HG03354 (cell line): ENCODE data around the gene SPINK2.

Experiments
- ATAC-seq: cut with Tn5 transposase; IDR thresholded peaks from one replicate; pipeline ENCODE4 v1.9.1; 2021; ENCODE audit warnings: mild to moderate bottlenecking; ENCODE audit not compliant: unreplicated experiment, poor library complexity, severe bottlenecking

The SPINK2 gene, protein sequence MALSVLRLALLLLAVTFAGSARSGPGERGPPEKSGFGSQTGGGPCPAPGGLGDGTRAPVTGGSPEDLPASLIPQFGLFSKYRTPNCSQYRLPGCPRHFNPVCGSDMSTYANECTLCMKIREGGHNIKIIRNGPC

DNA sequence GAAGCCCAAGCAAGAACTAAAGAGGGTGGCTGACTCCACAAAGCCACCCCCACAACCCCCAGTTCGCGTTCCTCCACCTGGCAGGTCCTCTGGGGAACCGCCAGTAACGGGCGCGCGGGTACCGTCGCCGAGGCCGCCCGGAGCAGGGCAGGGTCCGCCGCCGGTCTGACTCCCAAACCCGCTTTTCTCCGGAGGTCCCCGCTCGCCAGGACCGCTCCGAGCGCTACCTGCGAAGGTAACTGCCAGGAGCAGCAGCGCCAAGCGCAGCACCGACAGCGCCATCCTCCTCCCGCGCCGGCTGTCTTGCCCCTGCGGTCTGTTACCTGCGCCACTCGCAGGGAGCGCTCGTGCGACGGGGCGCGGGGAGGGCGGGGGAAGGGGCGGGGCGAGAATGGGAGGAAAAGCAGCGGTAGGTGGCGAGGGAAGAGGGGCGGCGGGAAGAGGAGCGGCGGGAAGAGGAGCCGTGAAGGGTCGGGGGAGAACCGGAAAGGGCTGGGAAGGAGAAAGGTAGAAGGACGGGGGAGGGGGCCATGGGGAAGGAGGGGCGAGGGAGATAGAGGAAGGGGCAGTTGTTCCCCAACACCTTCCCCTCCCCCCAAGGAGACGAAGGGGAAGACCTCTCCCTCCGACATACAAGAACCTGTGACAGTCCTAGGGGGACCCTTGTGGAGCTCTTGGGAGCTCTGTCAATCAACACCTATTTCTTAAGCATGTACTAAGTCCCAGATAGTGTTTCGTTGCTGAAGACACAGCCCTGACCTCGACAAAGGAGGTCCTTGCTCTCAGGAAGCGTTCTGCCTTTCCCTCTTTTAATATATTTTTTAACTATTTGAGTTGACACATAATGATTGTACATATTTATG lies at the start of gene SPINK2:
Gene SPINK2 (minus strand): TSS at position 321 of the 863 bp plus-strand sequence. CDS start 39 bp downstream, at position 282.
- peak; percentile 56 for ATAC-seq

- no peak for ATAC-seq
Observed at GRCh38 chr4:56870946-56871345, 49.4 kb upstream of the SPINK2 start.

DNA sequence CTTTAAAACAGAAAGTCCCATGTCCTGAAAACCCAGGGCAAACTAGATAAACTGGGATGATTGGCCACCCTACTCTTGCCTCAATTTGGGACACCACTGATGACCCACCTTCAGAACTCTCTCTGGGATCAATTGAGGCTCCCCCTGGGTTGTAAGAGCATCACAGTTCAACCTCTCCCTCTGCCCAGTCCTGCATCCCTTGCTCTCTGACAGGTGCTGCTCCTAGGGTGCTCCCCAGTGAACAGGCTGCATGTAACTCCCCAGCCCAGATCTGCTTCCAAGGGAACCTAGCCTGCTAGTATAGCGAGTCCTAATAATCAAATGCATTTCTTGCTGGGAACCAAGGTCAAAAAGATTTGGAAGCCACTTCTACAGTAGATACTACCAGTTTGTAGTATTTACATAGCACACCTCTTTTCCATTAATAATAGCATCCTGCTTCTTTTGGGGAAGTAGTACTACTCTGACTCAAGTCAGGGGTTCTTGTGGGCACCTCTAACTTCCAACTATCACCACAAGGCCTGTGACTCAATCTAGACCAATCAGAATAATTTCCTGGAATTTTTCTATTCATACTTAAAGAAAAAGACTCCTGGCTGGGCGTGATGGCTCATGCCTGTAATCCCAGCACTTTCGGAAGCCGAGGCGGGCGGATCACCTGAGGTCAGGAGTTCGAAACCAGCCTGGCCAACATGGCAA lies 42.1 kb upstream of the SPINK2 start:
- ATAC-seq: no peak

- no peak for ATAC-seq
Observed at GRCh38 chr4:56861360-56861759, 39.9 kb upstream of the SPINK2 start.

DNA sequence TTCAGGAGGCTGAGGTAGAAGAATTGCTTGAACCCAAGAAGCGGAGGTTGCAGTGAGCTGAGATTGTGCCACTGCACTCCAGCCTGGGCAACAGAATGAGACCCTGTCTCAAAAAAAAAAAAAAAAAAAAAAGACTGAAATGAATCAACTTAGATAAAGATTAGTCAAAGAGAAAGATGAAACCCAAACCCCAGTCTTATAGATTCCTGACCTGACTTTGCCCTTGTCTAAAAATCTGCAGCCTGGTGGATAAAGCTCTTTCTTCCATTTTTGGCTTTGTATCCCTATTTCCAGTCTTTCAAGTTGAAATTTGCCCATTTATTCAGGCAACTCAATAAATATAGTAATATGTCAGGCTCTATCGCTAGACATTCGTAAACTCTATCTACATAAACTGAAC lies 39.3 kb upstream of the SPINK2 start:
- peak; percentile 43 for ATAC-seq

DNA sequence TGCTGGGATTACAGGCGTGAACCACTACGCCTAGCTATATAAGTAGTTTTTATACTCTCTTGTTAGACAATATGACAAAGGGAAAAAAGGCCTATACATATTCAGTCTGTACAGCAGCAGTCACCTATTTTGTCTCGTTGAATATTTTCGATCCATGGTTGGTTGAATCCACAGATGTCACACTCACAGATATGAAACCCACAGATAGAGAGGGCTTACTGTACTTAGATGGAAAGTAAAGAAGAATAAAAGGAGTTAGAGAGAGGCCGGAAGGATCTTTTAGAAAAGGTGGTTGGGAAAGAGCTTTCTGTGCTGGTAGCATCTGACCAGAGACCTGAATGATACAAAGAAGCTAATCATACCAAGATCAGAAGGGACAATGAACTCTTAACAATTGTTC lies 38.3 kb upstream of the SPINK2 start:
- ATAC-seq: peak; percentile 64

DNA sequence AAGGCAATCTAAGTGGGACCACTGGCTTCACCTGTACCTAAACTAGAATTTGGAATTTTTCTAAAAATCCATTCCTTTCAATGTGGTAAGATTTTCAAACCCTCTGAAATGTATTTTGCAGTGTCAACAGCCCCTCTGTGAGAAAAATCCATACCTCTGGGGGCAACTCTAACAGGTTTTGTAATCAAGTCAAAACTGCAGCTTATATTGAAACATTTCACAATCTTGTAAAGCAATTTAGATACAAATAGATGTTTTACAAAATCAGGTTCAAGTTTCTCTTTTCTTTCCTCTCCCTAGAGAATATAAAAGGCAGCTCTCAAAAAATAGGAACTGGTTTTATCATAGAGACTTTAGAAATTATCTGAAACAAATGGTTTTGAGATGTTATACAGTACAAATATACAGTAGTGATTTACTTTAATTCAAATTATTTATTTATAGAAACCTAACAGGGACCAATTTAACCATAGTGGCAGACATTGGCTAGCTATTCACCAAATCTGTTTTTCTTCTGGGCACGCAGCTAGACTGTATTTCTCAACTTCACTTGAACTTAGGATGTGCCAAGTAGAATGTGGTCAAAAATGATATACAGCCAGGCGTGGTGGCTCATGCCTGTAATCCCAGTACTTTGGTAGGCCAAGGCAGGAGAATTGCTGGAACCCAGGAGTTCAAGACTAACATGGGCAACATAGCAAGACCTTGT lies 36.3 kb upstream of the SPINK2 start:
- no peak for ATAC-seq

GRCh38 chr4:56856656-56857055 lies 35.2 kb upstream of the SPINK2 start:
- ATAC-seq: no peak

DNA sequence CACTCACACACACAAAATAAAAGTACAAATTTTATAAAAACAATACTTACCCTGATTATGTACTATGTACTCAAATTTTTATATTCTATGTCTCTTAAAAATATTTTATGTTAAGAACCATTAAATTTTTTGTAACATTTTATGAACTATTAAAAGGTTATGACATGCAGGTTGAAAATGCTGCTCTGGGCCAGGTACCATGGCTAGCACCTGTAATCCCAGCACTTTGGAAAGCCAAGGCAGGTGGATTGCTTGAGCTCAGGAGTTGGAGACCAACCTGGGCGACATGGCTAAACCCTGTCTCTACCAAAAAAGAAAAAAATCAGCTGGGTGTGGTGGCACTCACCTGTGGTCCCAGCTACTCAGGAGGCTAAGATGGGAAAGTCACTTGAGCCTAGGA lies 29.4 kb upstream of the SPINK2 start:
- no peak for ATAC-seq

DNA sequence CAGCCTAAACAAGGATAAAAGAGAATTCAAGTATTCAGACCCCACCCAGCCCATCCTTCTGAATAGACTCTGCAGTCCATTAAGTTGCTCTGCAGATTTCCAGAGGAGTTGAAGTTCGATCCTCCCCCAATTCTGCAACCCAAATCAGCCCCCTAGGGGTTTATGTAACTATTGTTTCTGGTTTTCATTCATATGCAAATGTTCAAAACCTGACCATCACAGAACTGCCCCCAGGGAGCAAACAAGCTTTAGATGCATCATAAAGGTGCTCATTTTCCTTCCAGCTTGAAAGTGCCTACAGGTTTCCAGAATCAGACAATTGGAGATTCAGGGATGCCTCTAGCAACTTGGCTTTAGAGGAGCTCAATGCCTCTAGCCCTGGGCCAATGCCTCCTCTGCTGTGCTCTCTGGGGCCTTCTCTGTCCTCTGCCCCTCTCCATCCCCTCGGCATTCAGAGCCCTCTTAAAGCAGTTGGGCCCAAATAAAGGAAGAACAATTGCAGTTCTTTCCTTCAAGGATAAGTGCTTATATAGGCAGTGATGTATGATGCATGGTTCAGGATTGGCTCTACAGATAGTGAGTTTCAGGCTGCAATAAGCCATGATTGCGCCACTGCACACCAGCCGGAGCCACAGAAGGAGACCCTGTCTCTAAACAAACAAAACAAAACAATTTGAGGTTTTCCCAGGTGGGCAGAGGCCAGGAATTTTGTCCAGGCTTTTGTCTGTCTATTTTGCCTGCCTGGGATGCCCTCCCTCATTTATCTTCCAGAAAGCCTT lies 23.5 kb upstream of the SPINK2 start:
- ATAC-seq: no peak

- no peak for ATAC-seq
Observed at GRCh38 chr4:56843421-56843899, 22.0 kb upstream of the SPINK2 start.

GRCh38 chr4:56840559-56840958 lies 19.1 kb upstream of the SPINK2 start:
- no peak for ATAC-seq

DNA sequence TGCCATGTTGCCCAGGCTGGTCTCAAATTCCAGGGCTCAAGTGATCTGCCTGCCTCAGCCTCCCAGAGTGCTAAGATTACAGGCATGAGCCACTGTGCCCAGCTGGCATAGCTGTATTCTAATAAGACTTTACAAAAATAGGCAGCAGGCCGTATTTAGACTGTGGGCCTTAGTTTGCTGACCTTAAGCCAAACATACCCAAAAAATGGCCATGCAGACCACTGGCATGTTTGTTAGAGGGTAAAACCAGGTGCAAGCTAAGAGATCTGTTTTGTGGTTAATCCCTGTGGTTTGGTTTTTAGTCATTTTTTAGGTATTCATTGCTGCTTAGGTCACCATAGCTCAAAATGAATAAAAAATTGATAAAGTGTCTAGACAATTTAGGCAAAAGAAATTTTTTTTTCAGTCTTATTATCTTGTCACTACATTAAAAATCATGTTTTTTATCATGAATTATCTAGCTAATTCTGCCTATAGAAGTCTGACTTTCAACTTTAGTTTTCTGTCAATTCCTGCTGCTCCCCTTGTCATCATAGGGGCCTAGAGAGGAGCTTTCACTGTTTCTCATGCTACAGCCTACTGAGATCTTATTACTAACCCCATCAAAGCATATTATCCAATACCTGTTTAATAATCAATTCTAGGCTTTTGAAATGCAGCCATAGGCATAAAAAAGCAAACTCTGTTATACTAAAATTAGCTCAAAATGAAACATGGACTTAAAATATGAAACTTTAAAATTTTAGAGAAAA lies 7.5 kb upstream of the SPINK2 start:
- peak; percentile 94 for ATAC-seq

GRCh38 chr4:56823933-56824600 lies 2.6 kb upstream of the SPINK2 start:
- ATAC-seq: no peak

- no peak for ATAC-seq
Observed at GRCh38 chr4:56818797-56819196, 2.7 kb downstream of the SPINK2 start.

- peak; percentile 80 for ATAC-seq
Observed at GRCh38 chr4:56817840-56818491, 3.5 kb downstream of the SPINK2 start.

- no peak for ATAC-seq
Observed at GRCh38 chr4:56806666-56807065, 14.8 kb downstream of the SPINK2 start.

DNA sequence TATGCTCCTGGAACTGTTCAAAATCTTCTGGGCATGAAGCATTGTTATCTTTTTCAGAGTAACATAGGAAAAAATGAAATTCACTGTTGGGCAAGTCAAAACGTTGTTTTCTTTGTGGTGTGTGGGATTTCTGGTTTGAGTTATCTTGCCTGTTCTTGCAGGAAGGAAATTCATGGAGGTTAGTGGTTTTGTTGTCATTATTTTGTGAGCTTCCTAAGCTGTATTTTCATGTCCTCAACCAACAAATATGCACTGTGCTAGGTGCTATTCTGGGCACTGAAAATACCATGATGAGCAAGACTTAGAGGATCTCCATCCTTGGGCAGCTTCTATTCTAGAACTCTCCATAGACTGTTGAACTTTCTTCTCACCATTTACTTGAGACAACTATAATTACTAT lies 16.9 kb downstream of the SPINK2 start:
- no peak for ATAC-seq
